Brain microvascular endothelial cell (primary cell): Measurements from ENCODE around the gene ZNF556.
A peak's percentile ranks its signal among the peaks of the same experiment; 100 is the strongest.
"Not testable (repeated sequence)": the region's sequence is repeated elsewhere in the genome, so short reads cannot be mapped to it uniquely, and the experiment has no call there.

ENCODE experiments used
- DNase-seq: peaks from one replicate; pipeline ENCODE4 v3.0.0-alpha.2; 2020
- H3K27ac ChIP-seq: fragments of 250-450 bp; sonication (Bioruptor Pico); 2 replicates; pipeline ENCODE4 v1.5.1; 2020; ENCODE audit warnings: mild to moderate bottlenecking, moderate library complexity
- H3K27me3 ChIP-seq: fragments of 250-450 bp; sonication (Bioruptor Pico); replicated peaks from 2 replicates; pipeline ENCODE4 v1.5.1; 2020; ENCODE audit warnings: mild to moderate bottlenecking
- H3K36me3 ChIP-seq: fragments of 250-450 bp; sonication (Bioruptor Pico); replicated peaks from 2 replicates; pipeline ENCODE4 v1.5.1; 2020; ENCODE audit warnings: mild to moderate bottlenecking
- H3K4me3 ChIP-seq: 2 replicates; pipeline ENCODE4 v1.5.1; 2011; ENCODE audit warnings: low read depth, mild to moderate bottlenecking, control low read depth, low read length, moderate library complexity
- CTCF ChIP-seq: IDR thresholded peaks from 2 replicates; pipeline ENCODE4 v1.5.1; 2011; ENCODE audit warnings: low read depth, mild to moderate bottlenecking, moderate library complexity, low read length, control low read depth, inconsistent platforms; ENCODE audit errors: missing control alignments
- in situ Hi-C: cut with HindIII; loops from 2 replicates; pipeline ENCODE4 v1.10.0; 2017; ENCODE audit warnings: low sequenced_read_pairs, low pct_ligation_motif_present

ZNF556 gene

GRCh38 chr19:2872175-2872574, 5.0 kb downstream of the ZNF556 start:
- in situ Hi-C loops, H3K27me3 ChIP-seq, H3K36me3 ChIP-seq, H3K4me3 ChIP-seq, H3K27ac ChIP-seq: not testable (repeated sequence)
- TF ChIP-seq CTCF: peak; percentile 40
- DNase-seq: peak; percentile 6

GRCh38 chr19:2877398-2878331, 10.5 kb downstream of the ZNF556 start:
- Histone ChIP-seq H3K4me3 (no peak overlapping the region), H3K27me3 (no peaks in the 10 kb centered on the region), H3K36me3 (no peaks in the 10 kb centered on the region), H3K27ac (no peak overlapping the region)
- in situ Hi-C loops: no loop called here
- no peak for DNase-seq
- no peak for TF ChIP-seq CTCF

GRCh38 chr19:2883686-2884439, 16.7 kb downstream of the ZNF556 start:
- H3K27me3 ChIP-seq: no peaks in the 10 kb centered on the region
- no peaks in the 10 kb centered on the region for H3K36me3 ChIP-seq
- in situ Hi-C loops: no loop called here
- no peak overlapping the region for H3K27ac ChIP-seq
- no peak for DNase-seq
- TF ChIP-seq CTCF: no peak
- H3K4me3 ChIP-seq: no peak overlapping the region

- in situ Hi-C loops: no loop called here
Observed at GRCh38 chr19:2885736-2886135, 18.6 kb downstream of the ZNF556 start.

GRCh38 chr19:2887391-2887914, 20.3 kb downstream of the ZNF556 start:
- Histone ChIP-seq H3K36me3 (no peaks in the 10 kb centered on the region), H3K4me3 (no peak overlapping the region), H3K27ac (no peak overlapping the region), H3K27me3 (no peaks in the 10 kb centered on the region)
- DNase-seq: peak; percentile 29
- TF ChIP-seq CTCF: peak; percentile 61
- in situ Hi-C loops: no loop called here

More at GRCh38 chr19:2885736-2886135, 18.6 kb downstream of the ZNF556 start:
- Histone ChIP-seq H3K27me3 (no peaks in the 10 kb centered on the region), H3K27ac (no peak overlapping the region), H3K36me3 (no peaks in the 10 kb centered on the region), H3K4me3 (no peak overlapping the region)
- no peak for TF ChIP-seq CTCF
- DNase-seq: no peak
